DND-41 (cell line): ENCODE measurements around the gene ENTREP1.

Experiments used
- ATAC-seq: fragments of 200-7000 bp; cut with Tn5 transposase; 3 replicates; pipeline ENCODE4 v1.9.1; 2021; ENCODE audit warnings: low read depth; ENCODE audit not compliant: insufficient read depth
- DNase-seq: peaks from one replicate; pipeline ENCODE4 v3.0.0-alpha.2; 2020
- H2AFZ ChIP-seq: 2 replicates; pipeline ENCODE4 v1.6.0; 2012; ENCODE audit warnings: low read depth, low read length
- H3K27ac ChIP-seq: 2 replicates; pipeline ENCODE4 v1.5.1; 2012; ENCODE audit warnings: low read length, inconsistent platforms
- H3K27me3 ChIP-seq: fragments of 200-600 bp; sonication (generic); 2 replicates; pipeline ENCODE4 v1.6.0; 2012; ENCODE audit warnings: low read length, mild to moderate bottlenecking, inconsistent platforms; ENCODE audit not compliant: insufficient read depth, poor library complexity
- H3K36me3 ChIP-seq: 2 replicates; pipeline ENCODE4 v1.5.1; 2012; ENCODE audit warnings: low read length, inconsistent platforms; ENCODE audit not compliant: insufficient read depth
- H3K4me1 ChIP-seq: 2 replicates; pipeline ENCODE4 v1.5.1; 2012; ENCODE audit warnings: mild to moderate bottlenecking, low read length; ENCODE audit not compliant: insufficient read depth
- H3K4me2 ChIP-seq: 2 replicates; pipeline ENCODE4 v1.6.0; 2012; ENCODE audit warnings: mild to moderate bottlenecking, moderate library complexity, low read length, inconsistent platforms; ENCODE audit not compliant: insufficient read depth
- H3K4me3 ChIP-seq, 2 experiments: fragments of 200-600 bp in 1 of 2; shearing (Covaris generic) in 1 of 2; 2 replicates each; pipeline ENCODE4 v1.5.1; 2012 to 2016; ENCODE audit warnings: inconsistent platforms in 2 of 2, low read length in 2 of 2, mild to moderate bottlenecking in 2 of 2, low read depth in 1 of 2, moderate library complexity in 1 of 2
- H3K79me2 ChIP-seq: 2 replicates; pipeline ENCODE4 v1.6.0; 2012; ENCODE audit warnings: low read length, inconsistent platforms; ENCODE audit not compliant: insufficient read depth
- H3K9ac ChIP-seq: 2 replicates; pipeline ENCODE4 v1.6.0; 2012; ENCODE audit warnings: low read depth, mild to moderate bottlenecking, inconsistent platforms, low read length, moderate library complexity
- H3K9me3 ChIP-seq: 2 replicates; pipeline ENCODE4 v1.5.1; 2012; ENCODE audit warnings: low read length, moderate library complexity, mild to moderate bottlenecking, inconsistent platforms; ENCODE audit not compliant: insufficient read depth, severe bottlenecking
- H4K20me1 ChIP-seq: 2 replicates; pipeline ENCODE4 v1.6.0; 2012; ENCODE audit warnings: low read length; ENCODE audit not compliant: insufficient read depth
- EZH2 ChIP-seq: IDR thresholded peaks from 3 replicates; pipeline ENCODE4 v1.6.1; 2012; ENCODE audit warnings: borderline replicate concordance, low read depth, mild to moderate bottlenecking, moderate library complexity, low read length, inconsistent platforms; ENCODE audit not compliant: severe bottlenecking
- TF ChIP-seq, protein P1 (sequence below): IDR thresholded peaks from 2 replicates; pipeline ENCODE4 v1.5.1; 2012; ENCODE audit warnings: borderline replicate concordance, low read length, moderate library complexity, mild to moderate bottlenecking; ENCODE audit not compliant: poor library complexity, severe bottlenecking; ENCODE audit errors: extremely low read depth

The ENTREP1 gene

GRCh38 chr9:69431203-69431602 is 106.2 kb downstream of the ENTREP1 start:
- Histone ChIP-seq H3K9ac (no peak overlapping the region), H4K20me1 (no peaks in the 10 kb centered on the region), H3K79me2 (no peaks in the 10 kb centered on the region), H3K4me2 (no peak overlapping the region), H3K27ac (no peak overlapping the region), H3K36me3 (no peaks in the 10 kb centered on the region), H3K9me3 (no peaks in the 10 kb centered on the region), H2AFZ (no peak overlapping the region), H3K4me1 (no peaks in the 10 kb centered on the region), H3K27me3 (no peaks in the 10 kb centered on the region), H3K4me3 (no peak overlapping the region)
- DNase-seq (no peak), ATAC-seq (no peak)
- TF ChIP-seq, protein P1, sequence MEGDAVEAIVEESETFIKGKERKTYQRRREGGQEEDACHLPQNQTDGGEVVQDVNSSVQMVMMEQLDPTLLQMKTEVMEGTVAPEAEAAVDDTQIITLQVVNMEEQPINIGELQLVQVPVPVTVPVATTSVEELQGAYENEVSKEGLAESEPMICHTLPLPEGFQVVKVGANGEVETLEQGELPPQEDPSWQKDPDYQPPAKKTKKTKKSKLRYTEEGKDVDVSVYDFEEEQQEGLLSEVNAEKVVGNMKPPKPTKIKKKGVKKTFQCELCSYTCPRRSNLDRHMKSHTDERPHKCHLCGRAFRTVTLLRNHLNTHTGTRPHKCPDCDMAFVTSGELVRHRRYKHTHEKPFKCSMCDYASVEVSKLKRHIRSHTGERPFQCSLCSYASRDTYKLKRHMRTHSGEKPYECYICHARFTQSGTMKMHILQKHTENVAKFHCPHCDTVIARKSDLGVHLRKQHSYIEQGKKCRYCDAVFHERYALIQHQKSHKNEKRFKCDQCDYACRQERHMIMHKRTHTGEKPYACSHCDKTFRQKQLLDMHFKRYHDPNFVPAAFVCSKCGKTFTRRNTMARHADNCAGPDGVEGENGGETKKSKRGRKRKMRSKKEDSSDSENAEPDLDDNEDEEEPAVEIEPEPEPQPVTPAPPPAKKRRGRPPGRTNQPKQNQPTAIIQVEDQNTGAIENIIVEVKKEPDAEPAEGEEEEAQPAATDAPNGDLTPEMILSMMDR, result no peak
- no peak for TF ChIP-seq EZH2

- Histone ChIP-seq H3K36me3 (no peaks in the 10 kb centered on the region), H3K27me3 (no peaks in the 10 kb centered on the region)
Observed at GRCh38 chr9:69431777-69432176, 106.8 kb downstream of the ENTREP1 start.

DNA sequence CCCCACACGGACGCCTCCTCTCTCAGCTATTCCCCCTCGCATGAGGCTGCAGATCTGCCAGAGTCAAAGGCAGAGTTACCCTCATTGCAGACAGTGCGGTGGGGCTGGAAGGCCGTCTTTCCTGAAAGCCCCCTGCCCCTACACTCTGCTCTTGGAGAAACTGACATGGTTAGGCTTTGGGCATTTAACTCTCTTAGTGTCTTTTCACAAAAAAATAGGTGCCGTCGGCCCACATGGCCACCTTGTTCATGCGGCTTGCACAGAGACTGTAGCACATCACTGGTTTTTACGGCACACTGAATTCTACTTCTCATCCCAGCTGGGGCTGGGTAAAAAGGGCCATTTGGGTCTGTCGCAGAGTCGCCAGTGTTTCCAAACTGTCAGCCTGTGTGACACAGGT is 107.6 kb downstream of the ENTREP1 start:
- DNase-seq, result no peak
- H3K27ac ChIP-seq, result no peak overlapping the region
- ATAC-seq, result no peak
- H3K9ac ChIP-seq, result no peak overlapping the region
- H3K4me2 ChIP-seq, result no peak overlapping the region
- H3K9me3 ChIP-seq, result no peaks in the 10 kb centered on the region
- H2AFZ ChIP-seq, result no peak overlapping the region
- no peaks in the 10 kb centered on the region for H3K79me2 ChIP-seq
- no peaks in the 10 kb centered on the region for H3K36me3 ChIP-seq
- no peaks in the 10 kb centered on the region for H4K20me1 ChIP-seq
- no peak for TF ChIP-seq EZH2
- TF ChIP-seq, protein P1, result no peak
- no peaks in the 10 kb centered on the region for H3K27me3 ChIP-seq
- no peak overlapping the region for H3K4me3 ChIP-seq
- H3K4me1 ChIP-seq, result no peaks in the 10 kb centered on the region

More at GRCh38 chr9:69431777-69432176, 106.8 kb downstream of the ENTREP1 start:
- H3K4me1 ChIP-seq, result no peaks in the 10 kb centered on the region
- no peak overlapping the region for H3K4me3 ChIP-seq
- H3K27ac ChIP-seq, result no peak overlapping the region
- DNase-seq, result no peak
- ATAC-seq, result no peak
- H3K9me3 ChIP-seq, result no peaks in the 10 kb centered on the region
- H3K4me2 ChIP-seq, result no peak overlapping the region
- no peak overlapping the region for H2AFZ ChIP-seq
- TF ChIP-seq, protein P1, result no peak
- TF ChIP-seq EZH2, result no peak
- H3K79me2 ChIP-seq, result no peaks in the 10 kb centered on the region
- H4K20me1 ChIP-seq, result no peaks in the 10 kb centered on the region
- H3K9ac ChIP-seq, result no peak overlapping the region

DNA sequence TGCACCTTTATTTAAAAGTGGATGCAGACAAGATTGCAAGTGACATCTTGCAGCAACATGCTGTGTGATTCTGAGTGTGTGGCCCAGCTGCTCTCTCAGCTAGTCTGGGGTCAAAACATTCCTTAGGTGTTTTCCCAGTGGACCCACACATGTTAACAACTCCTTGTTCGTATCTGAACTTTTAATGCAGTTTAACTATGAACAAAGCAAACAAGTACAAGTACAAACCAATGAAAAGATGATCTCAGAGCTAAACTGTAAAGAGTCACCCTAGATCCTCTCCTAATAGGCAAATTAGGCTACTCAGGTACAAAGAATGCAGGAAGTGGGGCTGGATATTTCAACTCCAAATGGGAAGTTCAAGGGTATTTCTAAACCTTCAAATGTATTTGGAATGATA is 108.4 kb downstream of the ENTREP1 start:
- no peak overlapping the region for H3K27ac ChIP-seq
- H3K27me3 ChIP-seq, result no peaks in the 10 kb centered on the region
- no peaks in the 10 kb centered on the region for H3K4me1 ChIP-seq
- no peak for ATAC-seq
- no peak for TF ChIP-seq EZH2
- TF ChIP-seq, protein P1, result no peak
- no peaks in the 10 kb centered on the region for H3K79me2 ChIP-seq
- H3K9ac ChIP-seq, result no peak overlapping the region
- H3K36me3 ChIP-seq, result no peaks in the 10 kb centered on the region
- no peaks in the 10 kb centered on the region for H4K20me1 ChIP-seq
- no peak overlapping the region for H3K4me3 ChIP-seq
- H3K4me2 ChIP-seq, result no peak overlapping the region
- no peak overlapping the region for H2AFZ ChIP-seq
- no peak for DNase-seq
- no peaks in the 10 kb centered on the region for H3K9me3 ChIP-seq
